Measurements from ENCODE around the gene TUNAR. TPM values are rescaled to one million over a fixed set of nuclear protein-coding genes. Genes with fewer than 3 reads are reported as not detected.

The TUNAR gene
- total RNA-seq, 5 donors from 2014 or later (not counting 1 experiment from before 2014, with no cell fraction given), result not detected

- H3K4me1 Mint-ChIP-seq, result no peaks in the 10 kb centered on the region
- H3K36me3 Mint-ChIP-seq, result no peaks in the 10 kb centered on the region
- POLR2A ChIA-PET, result no interaction called here
- 60% methylated on average over 5 of the region's 11 CpGs for WGBS (ENCODE audit: insufficient coverage)
- H3K27me3 ChIP-seq (replicated peaks in 1 of 2; ENCODE audit: control insufficient read depth in 2 of 2, extremely low read depth in 1 of 2, insufficient read depth in 2 of 2, low read length in 1 of 2), result peaks cover 0 to 33% of the 10 kb centered on the region in 2 experiments
- DNase-seq (no peak), ATAC-seq (replicated peaks in 1 of 4) (no peak)
- peaks cover 23% of the 10 kb centered on the region in 2 donors for H3K27me3 Mint-ChIP-seq
- H3K4me3 ChIP-seq (ENCODE audit: control insufficient read depth in 1 of 2, extremely low read depth in 1 of 2, low read length in 1 of 2), result no peak overlapping the region
- H3K4me3 Mint-ChIP-seq, result no peak overlapping the region
- H3K27ac ChIP-seq (ENCODE audit: low read length), result no peak overlapping the region
- H3K9me3 Mint-ChIP-seq, result no peaks in the 10 kb centered on the region
- H3K4me1 ChIP-seq (ENCODE audit: control insufficient read depth in 1 of 2, extremely low read depth in 1 of 2, insufficient read depth in 2 of 2, low read length in 2 of 2), result no peaks in the 10 kb centered on the region
- CTCF ChIA-PET, result no interaction called here
- no peaks in the 10 kb centered on the region for H3K9me3 ChIP-seq
- no peaks in the 10 kb centered on the region for H3K36me3 ChIP-seq (ENCODE audit: control insufficient read depth in 2 of 2, extremely low read depth in 1 of 2, insufficient read depth in 1 of 2, low read length in 1 of 2)
- no peak overlapping the region for H3K27ac Mint-ChIP-seq
These were observed 12.8 kb downstream of the TUNAR start for GRCh38 chr14:95889236-95889979.

GRCh38 chr14:95891742-95892141 lies 15.1 kb downstream of the TUNAR start:
- no peaks in the 10 kb centered on the region for H3K9me3 ChIP-seq
- Mint-ChIP-seq H3K4me1 (no peaks in the 10 kb centered on the region), H3K9me3 (no peaks in the 10 kb centered on the region), H3K27ac (no peak overlapping the region), H3K27me3 (peaks cover 23 to 29% of the 10 kb centered on the region in 2 donors), H3K4me3 (no peak overlapping the region), H3K36me3 (no peaks in the 10 kb centered on the region)
- ChIA-PET CTCF (no interaction called here), POLR2A (no interaction called here)
- no peak overlapping the region for H3K4me3 ChIP-seq (ENCODE audit: control insufficient read depth in 1 of 2, extremely low read depth in 1 of 2, low read length in 1 of 2)
- no peak for DNase-seq
- no peaks in the 10 kb centered on the region for H3K36me3 ChIP-seq (ENCODE audit: control insufficient read depth in 2 of 2, extremely low read depth in 1 of 2, insufficient read depth in 1 of 2, low read length in 1 of 2)
- ATAC-seq (replicated peaks in 1 of 4), result no peak
- H3K27ac ChIP-seq (ENCODE audit: low read length), result no peak overlapping the region
- peaks cover 0 to 38% of the 10 kb centered on the region in 2 experiments for H3K27me3 ChIP-seq (replicated peaks in 1 of 2; ENCODE audit: control insufficient read depth in 2 of 2, extremely low read depth in 1 of 2, insufficient read depth in 2 of 2, low read length in 1 of 2)
- H3K4me1 ChIP-seq (ENCODE audit: control insufficient read depth in 1 of 2, extremely low read depth in 1 of 2, insufficient read depth in 2 of 2, low read length in 2 of 2), result no peaks in the 10 kb centered on the region
- 93% methylated on average over 2 of the region's 3 CpGs for WGBS (ENCODE audit: insufficient coverage)

- ChIA-PET POLR2A (no interaction called here), CTCF (no interaction called here)
- Mint-ChIP-seq H3K27ac (no peak overlapping the region), H3K4me3 (no peak overlapping the region), H3K9me3 (no peaks in the 10 kb centered on the region), H3K27me3 (peaks cover 26 to 29% of the 10 kb centered on the region in 2 donors), H3K36me3 (no peaks in the 10 kb centered on the region), H3K4me1 (no peaks in the 10 kb centered on the region)
- no peak overlapping the region for H3K4me3 ChIP-seq (ENCODE audit: control insufficient read depth in 1 of 2, extremely low read depth in 1 of 2, low read length in 1 of 2)
- ATAC-seq (replicated peaks in 1 of 4) (no peak), DNase-seq (no peak)
- H3K27me3 ChIP-seq (replicated peaks in 1 of 2; ENCODE audit: control insufficient read depth in 2 of 2, extremely low read depth in 1 of 2, insufficient read depth in 2 of 2, low read length in 1 of 2), result peaks cover 0 to 37% of the 10 kb centered on the region in 2 experiments
- no peaks in the 10 kb centered on the region for H3K4me1 ChIP-seq (ENCODE audit: control insufficient read depth in 1 of 2, extremely low read depth in 1 of 2, insufficient read depth in 2 of 2, low read length in 2 of 2)
- H3K9me3 ChIP-seq, result no peaks in the 10 kb centered on the region
- WGBS (ENCODE audit: insufficient coverage), result 80% methylated on average over 11 of the region's 11 CpGs
- no peaks in the 10 kb centered on the region for H3K36me3 ChIP-seq (ENCODE audit: control insufficient read depth in 2 of 2, extremely low read depth in 1 of 2, insufficient read depth in 1 of 2, low read length in 1 of 2)
- no peak overlapping the region for H3K27ac ChIP-seq (ENCODE audit: low read length)
These were observed 15.5 kb downstream of the TUNAR start for GRCh38 chr14:95892142-95892541.

- H3K4me1 Mint-ChIP-seq, result no peaks in the 10 kb centered on the region
- no peak overlapping the region for H3K4me3 ChIP-seq (ENCODE audit: control insufficient read depth in 1 of 2, extremely low read depth in 1 of 2, low read length in 1 of 2)
- H3K4me3 Mint-ChIP-seq, result no peak overlapping the region
- H3K27ac Mint-ChIP-seq, result no peak overlapping the region
- WGBS (ENCODE audit: insufficient coverage), result 69% methylated on average over 5 of the region's 10 CpGs
- ChIA-PET POLR2A (no interaction called here), CTCF (no interaction called here)
- DNase-seq, result peak in 12 of 35 experiments; percentile 1 to 25 (median 7)
- H3K36me3 ChIP-seq (ENCODE audit: control insufficient read depth in 2 of 2, extremely low read depth in 1 of 2, insufficient read depth in 1 of 2, low read length in 1 of 2), result no peaks in the 10 kb centered on the region
- H3K27me3 ChIP-seq (replicated peaks in 1 of 2; ENCODE audit: control insufficient read depth in 2 of 2, extremely low read depth in 1 of 2, insufficient read depth in 2 of 2, low read length in 1 of 2), result peaks cover 0 to 44% of the 10 kb centered on the region in 2 experiments
- H3K4me1 ChIP-seq (ENCODE audit: control insufficient read depth in 1 of 2, extremely low read depth in 1 of 2, insufficient read depth in 2 of 2, low read length in 2 of 2), result no peaks in the 10 kb centered on the region
- H3K9me3 Mint-ChIP-seq, result no peaks in the 10 kb centered on the region
- no peaks in the 10 kb centered on the region for H3K9me3 ChIP-seq
- no peak for ATAC-seq (replicated peaks in 1 of 4)
- peaks cover 32 to 36% of the 10 kb centered on the region in 2 donors for H3K27me3 Mint-ChIP-seq
- H3K36me3 Mint-ChIP-seq, result no peaks in the 10 kb centered on the region
- H3K27ac ChIP-seq (ENCODE audit: low read length), result no peak overlapping the region
These were observed 19.1 kb downstream of the TUNAR start for GRCh38 chr14:95895720-95896119.

- Mint-ChIP-seq H3K4me3 (no peak overlapping the region), H3K9me3 (no peaks in the 10 kb centered on the region), H3K36me3 (no peaks in the 10 kb centered on the region), H3K27ac (no peak overlapping the region), H3K27me3 (peaks cover 37 to 39% of the 10 kb centered on the region in 2 donors), H3K4me1 (no peaks in the 10 kb centered on the region)
- no peaks in the 10 kb centered on the region for H3K36me3 ChIP-seq (ENCODE audit: control insufficient read depth in 2 of 2, extremely low read depth in 1 of 2, insufficient read depth in 1 of 2, low read length in 1 of 2)
- DNase-seq (no peak), ATAC-seq (replicated peaks in 1 of 4) (no peak)
- peaks cover 0 to 42% of the 10 kb centered on the region in 2 experiments for H3K27me3 ChIP-seq (replicated peaks in 1 of 2; ENCODE audit: control insufficient read depth in 2 of 2, extremely low read depth in 1 of 2, insufficient read depth in 2 of 2, low read length in 1 of 2)
- H3K4me1 ChIP-seq (ENCODE audit: control insufficient read depth in 1 of 2, extremely low read depth in 1 of 2, insufficient read depth in 2 of 2, low read length in 2 of 2), result no peaks in the 10 kb centered on the region
- H3K27ac ChIP-seq (ENCODE audit: low read length), result no peak overlapping the region
- H3K9me3 ChIP-seq, result no peaks in the 10 kb centered on the region
- ChIA-PET CTCF (no interaction called here), POLR2A (no interaction called here)
- WGBS (ENCODE audit: insufficient coverage), result 80% methylated on average over 5 of the region's 7 CpGs
- no peak overlapping the region for H3K4me3 ChIP-seq (ENCODE audit: control insufficient read depth in 1 of 2, extremely low read depth in 1 of 2, low read length in 1 of 2)
These were observed 20.0 kb downstream of the TUNAR start for GRCh38 chr14:95896498-95897135.

GRCh38 chr14:95897280-95897679 lies 20.6 kb downstream of the TUNAR start:
- Histone ChIP-seq H3K9me3 (no peaks in the 10 kb centered on the region), H3K4me1 (ENCODE audit: control insufficient read depth in 1 of 2, extremely low read depth in 1 of 2, insufficient read depth in 2 of 2, low read length in 2 of 2) (no peaks in the 10 kb centered on the region), H3K4me3 (ENCODE audit: control insufficient read depth in 1 of 2, extremely low read depth in 1 of 2, low read length in 1 of 2) (no peak overlapping the region), H3K27ac (ENCODE audit: low read length) (no peak overlapping the region), H3K27me3 (replicated peaks in 1 of 2; ENCODE audit: control insufficient read depth in 2 of 2, extremely low read depth in 1 of 2, insufficient read depth in 2 of 2, low read length in 1 of 2) (peaks cover 0 to 38% of the 10 kb centered on the region in 2 experiments), H3K36me3 (ENCODE audit: control insufficient read depth in 2 of 2, extremely low read depth in 1 of 2, insufficient read depth in 1 of 2, low read length in 1 of 2) (no peaks in the 10 kb centered on the region)
- no peaks in the 10 kb centered on the region for H3K9me3 Mint-ChIP-seq
- ChIA-PET POLR2A (no interaction called here), CTCF (no interaction called here)
- H3K27ac Mint-ChIP-seq, result no peak overlapping the region
- no peak for ATAC-seq (replicated peaks in 1 of 4)
- no peaks in the 10 kb centered on the region for H3K36me3 Mint-ChIP-seq
- no CpG with 5 or more reads among the region's 3 CpGs for WGBS (ENCODE audit: insufficient coverage)
- no peak for DNase-seq
- H3K4me1 Mint-ChIP-seq, result no peaks in the 10 kb centered on the region
- no peak overlapping the region for H3K4me3 Mint-ChIP-seq
- H3K27me3 Mint-ChIP-seq, result peaks cover 39 to 41% of the 10 kb centered on the region in 2 donors
